SIG-M5 treated with dmso at 0.1 percent for 504 hours (cell line): ENCODE results near the gene SECISBP2.
"Not testable (repeated sequence)": the region's sequence is repeated elsewhere in the genome, so short reads cannot be mapped to it uniquely, and the experiment has no call there.

Experiments used
- DNase-seq: peaks from one replicate; lab custom pipeline; 2025; ENCODE audit not compliant: unreplicated experiment; lab: John Stamatoyannopoulos, UW

SECISBP2 gene, protein sequence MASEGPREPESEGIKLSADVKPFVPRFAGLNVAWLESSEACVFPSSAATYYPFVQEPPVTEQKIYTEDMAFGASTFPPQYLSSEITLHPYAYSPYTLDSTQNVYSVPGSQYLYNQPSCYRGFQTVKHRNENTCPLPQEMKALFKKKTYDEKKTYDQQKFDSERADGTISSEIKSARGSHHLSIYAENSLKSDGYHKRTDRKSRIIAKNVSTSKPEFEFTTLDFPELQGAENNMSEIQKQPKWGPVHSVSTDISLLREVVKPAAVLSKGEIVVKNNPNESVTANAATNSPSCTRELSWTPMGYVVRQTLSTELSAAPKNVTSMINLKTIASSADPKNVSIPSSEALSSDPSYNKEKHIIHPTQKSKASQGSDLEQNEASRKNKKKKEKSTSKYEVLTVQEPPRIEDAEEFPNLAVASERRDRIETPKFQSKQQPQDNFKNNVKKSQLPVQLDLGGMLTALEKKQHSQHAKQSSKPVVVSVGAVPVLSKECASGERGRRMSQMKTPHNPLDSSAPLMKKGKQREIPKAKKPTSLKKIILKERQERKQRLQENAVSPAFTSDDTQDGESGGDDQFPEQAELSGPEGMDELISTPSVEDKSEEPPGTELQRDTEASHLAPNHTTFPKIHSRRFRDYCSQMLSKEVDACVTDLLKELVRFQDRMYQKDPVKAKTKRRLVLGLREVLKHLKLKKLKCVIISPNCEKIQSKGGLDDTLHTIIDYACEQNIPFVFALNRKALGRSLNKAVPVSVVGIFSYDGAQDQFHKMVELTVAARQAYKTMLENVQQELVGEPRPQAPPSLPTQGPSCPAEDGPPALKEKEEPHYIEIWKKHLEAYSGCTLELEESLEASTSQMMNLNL

DNA sequence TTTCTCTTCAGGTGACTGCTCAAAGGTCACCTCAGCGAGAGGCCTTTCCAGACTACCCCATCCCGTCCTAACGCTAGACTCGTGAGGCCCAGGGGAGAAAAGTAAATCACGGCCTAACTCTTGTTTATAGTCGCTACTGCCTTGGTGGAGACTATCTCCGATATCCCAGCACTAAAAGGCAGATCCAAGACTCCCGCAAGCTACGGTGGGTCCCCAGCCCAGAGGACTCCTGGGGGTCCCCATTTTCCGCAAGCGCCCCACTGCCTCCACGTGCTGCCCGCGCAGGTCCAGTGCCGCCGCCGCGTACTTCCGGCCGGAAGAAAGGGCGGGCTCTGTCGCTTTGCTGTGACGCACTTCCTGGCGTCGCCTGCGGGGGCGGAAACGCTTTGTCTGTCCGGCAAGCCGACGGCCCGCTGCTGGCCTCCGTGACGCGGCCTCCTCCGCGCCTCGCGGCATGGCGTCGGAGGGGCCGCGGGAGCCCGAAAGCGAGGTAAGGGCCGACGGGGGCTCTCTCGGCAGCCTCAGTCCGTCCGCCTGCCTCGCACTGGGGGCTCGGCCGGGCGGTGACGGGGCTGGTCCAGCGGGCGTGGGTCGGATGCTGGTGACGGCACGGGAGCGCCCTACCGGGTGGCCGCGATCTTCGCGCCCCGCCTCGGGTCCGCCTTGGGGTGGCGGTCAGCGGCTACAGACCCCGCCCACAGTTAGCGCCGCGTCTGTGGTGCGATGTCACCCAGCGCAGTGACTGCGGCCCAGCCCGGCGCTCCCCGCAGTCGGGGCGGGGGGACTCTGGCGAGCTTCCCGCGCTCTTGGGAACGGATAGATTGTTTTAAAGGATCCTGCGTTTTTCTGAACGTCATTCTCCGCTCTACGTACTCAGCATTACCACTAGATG is at the start of gene SECISBP2:
Gene SECISBP2 (plus strand): TSS at position 378 of the 892 bp plus-strand sequence. CDS start 77 bp downstream, at position 455.
- DNase-seq, result peak; percentile 95

DNA sequence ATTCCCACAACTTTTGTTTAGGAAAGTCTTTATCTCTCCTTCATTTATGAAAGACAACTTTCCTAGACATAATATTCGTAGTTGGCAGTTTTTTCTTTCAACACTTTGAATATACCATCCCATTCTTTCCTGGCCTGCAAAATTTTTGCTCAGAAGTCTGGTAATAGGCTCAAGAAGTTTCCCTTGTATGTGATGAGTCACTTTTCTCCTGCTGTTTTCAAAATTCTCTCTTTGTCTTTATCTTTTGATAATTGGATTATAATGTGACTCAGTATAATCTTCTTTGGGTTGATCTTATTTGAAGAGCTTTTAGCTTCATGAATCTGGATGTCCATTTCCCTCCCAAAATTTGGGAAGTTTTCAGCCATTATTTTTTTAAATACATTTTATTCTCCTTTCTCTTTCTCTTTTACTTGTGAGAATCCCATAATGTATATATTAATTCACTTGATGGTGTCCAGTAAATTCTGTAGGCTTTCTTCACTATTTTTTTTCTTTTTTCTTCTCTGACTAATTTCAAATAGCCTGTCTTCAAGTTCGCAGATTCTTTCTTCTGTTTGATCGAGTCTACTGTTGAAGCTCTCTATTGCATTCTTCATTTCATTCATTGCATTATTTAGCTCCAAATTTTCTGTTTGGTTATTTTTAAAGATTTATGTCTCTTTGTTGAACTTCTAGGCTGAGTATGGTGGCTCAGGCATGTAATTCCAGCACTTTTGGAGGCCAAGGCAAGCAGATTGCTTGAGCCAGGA is 44.6 kb upstream of the SECISBP2 start:
- no peak for DNase-seq

DNA sequence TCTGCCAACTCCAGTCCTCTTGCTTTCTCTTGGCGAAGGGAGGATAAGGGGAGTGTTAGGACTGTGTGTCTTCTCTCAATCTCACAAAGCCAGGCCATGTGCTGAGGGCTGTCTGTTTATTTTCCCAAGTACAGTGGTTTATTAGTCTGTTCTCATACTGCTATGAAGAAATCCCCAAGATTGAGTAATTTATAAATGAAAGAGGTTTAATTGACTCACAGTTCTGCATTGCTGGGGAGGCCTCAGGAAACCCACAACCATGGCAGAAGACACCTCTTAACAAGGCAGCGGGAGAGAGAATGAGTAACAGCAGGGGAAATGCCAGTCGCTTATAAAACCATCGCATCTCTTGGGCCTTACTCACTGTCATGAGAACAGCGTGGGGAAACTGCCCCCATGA is 43.5 kb upstream of the SECISBP2 start:
- peak; percentile 11 for DNase-seq

DNA sequence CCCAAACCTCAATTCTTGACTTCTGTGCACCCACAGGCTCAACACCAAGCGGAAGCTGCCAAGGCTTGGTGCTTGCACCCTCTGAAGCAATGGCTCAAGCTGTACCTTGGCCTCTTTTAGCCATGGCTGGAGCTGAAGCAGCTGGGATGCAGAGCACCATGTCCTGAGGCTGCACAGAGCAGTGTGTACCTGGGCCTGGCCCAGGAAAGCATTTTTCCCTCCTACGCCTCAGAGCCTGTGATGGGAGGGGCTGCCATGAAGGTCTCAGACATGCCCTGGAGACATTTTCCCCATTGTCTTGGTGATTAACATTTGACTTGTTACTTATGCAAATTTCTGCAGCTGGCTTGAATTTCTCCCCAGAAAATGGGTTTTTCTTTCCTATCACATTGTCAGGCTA is 42.3 kb upstream of the SECISBP2 start:
- not testable (repeated sequence) for DNase-seq

DNA sequence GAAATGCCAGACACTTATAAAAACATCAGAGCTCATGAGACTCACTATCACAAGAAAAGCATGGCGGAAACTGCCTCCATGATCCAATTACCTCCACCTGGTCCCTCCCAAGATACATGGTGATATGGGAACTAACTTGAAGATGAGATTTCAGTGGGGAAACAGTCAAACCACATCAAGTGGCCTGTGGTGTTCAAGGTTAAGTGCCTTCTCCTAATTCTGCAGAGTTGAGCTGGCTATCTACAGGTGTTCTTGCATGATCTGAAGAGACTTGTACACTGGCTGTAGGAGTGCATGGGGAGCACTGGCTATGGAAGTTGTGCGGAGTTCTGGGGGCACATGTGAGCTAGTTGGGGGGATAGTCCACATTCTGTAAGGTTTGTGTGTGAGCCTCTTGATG is 41.3 kb upstream of the SECISBP2 start:
- no peak for DNase-seq

DNA sequence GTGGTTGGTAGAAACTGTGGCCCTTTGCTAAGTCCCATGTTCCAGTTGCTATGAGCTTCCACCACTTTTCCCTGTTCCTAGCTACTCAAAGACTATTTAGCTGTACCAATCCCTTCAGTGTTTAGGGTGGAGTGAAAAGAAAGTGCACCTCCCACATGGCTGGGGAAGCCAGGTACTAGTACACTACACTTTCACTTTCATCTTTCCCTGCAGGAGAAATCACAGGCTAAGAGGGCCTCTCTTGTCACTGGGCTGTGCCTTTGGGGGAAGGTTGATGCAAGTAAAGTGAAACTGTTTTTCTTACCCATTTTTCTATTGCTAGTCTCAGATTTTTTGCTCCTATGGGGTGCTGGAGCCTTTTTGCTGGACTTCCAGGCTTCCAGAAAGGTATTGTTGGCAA is 40.8 kb upstream of the SECISBP2 start:
- no peak for DNase-seq

DNA sequence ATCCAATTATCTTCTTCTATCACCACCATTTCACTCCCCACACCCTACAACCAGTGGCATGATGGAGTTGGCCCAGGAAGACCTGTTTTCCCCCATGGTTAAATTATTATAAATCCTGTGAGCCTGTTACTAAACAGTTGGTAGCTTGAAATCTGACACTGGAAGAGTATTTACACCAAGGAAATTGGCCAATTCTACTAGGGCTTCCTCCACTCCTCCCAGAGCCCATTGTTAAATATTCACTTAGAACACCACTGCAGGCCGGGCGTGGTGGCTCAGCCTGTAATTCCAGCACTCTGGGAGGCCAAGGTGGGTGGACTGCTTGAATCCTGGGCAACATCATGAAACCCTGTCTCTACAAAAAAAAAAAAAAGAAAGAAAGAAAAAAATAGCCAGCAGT is 39.7 kb upstream of the SECISBP2 start:
- DNase-seq, result no peak

DNA sequence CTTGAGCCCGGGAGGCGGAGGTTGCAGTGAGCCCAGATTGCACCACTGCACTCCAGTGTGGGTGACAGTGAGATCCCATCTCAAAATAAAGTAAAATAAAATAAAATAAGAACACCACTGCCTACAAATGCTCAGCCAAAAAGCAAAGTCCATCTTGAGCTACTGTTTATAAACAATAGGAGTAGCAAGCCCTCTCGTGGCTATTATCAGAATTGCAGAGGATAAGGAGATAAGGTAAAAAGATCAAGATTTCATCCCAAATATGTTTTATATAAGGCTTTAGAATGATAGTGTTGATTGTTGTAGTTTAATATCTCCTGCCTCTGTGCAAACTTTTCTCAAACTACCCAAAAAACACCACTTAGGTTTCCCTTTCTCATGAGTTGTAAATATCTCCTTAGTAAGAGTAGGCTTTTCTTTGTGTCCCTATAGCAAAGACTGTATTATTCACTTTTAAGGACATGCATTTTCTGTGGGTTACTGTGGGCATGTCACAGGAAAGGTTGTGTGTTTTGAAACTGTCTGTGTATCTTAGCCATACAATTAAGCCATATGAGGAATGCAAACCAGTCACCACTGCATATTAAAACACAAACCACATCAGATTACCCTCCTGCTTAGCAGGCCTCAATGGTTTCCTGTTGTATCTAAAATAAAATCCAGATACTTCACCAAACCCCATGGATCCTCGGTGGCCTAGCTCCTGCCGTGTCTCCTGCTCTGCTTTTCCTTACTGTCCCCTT is 39.1 kb upstream of the SECISBP2 start:
- peak; percentile 49 for DNase-seq

DNA sequence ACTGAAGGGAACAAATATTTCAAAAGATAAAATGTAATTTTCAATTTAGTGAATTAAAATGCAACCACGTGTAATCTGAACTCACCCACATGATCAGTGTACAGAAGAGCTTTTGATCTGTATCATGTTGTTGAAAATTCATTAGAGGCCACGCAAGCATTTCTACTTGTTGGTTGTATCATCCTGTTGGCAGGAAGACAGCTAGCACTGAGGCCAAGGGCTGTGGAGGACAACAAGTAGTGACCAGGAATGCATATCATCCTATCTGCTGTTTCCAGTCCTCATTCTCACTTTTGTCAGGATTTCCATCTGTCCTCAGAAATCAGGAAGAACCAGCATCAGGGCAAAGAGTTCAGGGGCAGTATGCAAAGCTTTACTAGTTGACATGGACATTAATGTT is 37.2 kb upstream of the SECISBP2 start:
- no peak for DNase-seq

DNA sequence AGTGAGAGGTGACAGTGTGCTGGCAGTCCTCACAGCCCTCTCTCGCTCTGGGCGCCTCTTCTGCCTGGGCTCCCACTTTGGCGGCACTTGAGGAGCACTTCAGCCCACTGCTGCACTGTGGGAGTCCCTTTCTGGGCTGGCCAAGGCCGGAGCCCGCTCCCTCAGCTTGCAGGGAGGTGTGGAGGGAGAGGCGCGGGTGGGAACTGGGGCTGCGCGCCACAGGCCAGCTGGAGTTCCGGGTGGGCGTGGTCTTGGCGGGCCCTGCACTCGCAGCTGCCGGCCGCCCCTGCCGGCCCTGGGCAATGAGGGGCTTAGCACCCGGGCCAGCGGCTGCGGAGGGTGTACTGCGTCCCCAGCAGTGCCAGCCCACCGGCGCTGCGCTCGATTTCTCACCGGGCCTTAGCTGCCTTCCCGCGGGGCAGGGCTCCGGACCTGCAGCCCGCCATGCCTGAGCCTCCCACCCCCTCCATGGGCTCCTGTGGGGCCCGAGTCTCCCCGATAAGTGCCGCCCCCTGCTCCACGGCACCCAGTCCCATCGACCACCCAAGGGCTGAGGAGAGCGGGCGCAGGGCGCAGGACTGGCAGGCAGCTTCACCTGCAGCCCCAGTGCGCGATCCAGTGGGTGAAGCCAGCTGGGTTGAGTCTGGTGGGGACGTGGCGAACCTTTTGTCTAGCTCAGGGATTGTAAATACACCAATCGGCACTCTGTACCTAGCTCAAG is 35.9 kb upstream of the SECISBP2 start:
- not testable (repeated sequence) for DNase-seq

DNA sequence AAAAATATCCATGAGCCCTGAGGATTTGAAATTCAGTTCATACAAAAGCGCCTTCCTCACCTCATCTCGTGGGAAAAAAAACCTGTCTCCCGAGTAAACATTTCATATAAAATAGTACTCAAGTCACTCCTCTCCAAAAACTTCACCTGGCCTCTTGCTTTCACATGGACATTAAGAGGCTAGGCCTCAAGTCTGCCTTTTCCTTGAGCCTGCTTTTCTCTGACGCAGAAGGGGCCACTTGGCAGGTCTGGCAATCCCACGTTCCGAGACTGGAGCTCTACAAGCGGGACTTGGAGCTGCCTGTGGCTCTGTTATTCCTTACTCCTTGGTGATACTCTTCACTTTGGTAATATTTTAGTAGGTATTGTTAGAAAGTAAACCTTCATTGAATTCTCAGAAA is 34.2 kb upstream of the SECISBP2 start:
- DNase-seq, result no peak

DNA sequence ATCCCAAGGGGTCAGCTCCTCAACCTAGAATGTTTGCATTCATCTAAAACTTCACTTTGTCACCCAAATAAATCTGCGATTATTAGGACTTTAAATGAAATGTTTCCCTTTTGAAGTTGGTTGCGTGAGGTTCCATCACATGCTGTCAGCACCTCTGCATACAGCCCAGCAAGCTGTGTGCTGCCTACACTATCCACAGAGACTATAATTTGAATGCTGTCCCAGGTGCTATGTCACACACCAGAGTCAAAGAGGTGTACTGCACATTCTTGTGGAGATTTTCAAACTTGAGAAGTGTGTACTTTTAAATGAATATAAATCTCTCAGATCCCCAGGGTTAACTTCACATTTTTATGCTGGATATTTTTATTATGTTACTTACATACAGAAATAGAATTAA is 26.6 kb upstream of the SECISBP2 start:
- DNase-seq, result no peak

DNA sequence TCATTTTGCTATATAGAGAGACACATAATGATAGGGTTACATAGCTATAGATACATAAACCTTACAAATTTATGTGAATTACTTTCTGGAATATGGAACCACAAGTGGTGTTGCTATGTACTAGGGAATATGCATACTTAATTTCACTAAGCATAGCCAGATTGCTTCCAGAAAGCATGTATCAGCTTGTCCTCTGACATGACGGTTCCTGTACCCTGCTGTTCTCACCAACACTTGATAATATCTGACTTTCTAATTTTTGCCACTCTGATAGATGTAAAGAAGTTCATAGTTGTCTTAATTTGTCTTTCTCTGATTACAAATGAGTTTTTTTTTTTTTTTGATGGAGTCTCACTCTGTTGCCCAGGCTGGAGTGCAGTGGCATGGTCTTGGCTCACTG is 25.3 kb upstream of the SECISBP2 start:
- DNase-seq, result no peak

DNA sequence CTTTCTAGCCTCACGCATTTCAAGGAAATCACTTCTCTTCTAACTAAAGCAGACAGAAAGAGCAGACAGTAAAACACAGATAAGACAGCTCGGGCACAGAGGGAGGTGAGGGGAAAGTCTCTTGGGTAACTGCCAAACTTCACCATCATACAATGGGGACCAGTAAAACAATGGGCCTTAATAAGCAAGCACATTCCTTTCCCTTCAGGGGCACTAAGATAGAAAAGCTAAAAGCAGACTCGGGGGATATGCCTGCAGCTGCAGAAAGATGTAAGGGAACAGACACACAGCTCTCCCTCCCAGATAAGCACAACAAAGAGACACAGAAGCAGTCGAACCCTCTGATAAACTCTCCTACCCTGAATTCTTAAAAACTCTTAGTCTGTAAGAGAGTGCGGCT is 22.9 kb upstream of the SECISBP2 start:
- no peak for DNase-seq

DNA sequence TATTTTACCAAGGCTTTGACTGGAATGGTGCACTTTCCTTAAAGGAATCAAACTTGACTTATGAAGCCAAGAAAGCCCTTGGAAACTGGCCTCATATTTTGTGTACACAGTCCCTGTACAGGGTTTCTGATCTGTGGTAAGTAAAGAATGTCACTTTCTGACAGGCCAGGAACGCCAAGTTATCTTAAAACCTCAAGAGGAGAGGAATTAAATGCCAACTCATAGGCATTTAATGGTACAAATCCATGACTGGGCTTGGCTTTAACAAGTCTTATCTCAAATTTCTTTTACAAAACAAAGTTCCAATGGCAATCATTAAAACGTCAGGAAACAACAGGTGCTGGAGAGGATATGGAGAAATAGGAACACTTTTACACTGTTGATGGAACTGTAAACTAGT is 16.3 kb upstream of the SECISBP2 start:
- not testable (repeated sequence) for DNase-seq

DNA sequence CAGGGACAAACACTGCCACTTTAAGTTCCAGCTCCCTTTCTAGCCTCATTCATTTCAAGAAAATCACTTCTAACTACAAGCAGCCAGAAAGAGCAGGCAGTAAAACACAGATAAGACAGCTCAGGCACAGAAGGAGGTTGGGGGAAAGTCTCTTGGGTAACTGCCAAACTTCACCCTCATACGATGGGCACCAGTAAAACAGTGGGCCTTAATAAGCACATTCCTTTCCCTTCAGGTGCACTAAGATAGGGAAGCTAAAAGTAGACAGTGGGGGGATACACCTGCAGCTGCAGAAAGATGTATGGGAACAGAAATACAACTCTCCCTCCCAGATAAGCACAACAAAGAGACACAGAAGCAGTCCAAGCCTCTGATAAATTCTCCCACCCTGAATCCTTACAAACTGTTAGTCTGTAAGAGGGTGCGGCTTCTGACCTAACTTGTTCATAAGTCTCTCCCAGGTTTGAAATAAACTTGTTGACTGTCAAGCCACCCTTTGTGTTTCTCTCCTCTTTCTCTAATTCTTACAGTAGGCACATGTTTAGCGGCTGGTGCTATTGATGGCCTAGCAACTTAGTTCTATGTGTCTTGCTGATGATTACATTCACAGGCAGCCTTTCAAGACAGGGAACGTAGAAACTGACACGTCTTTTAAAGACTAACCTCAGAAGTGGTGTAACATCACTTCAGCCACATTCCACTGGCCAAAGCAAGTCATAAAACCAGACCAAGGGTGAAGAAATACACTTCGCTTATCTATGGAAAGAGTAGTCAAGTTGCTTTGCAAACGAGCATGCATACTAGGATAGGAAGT is 14.1 kb upstream of the SECISBP2 start:
- DNase-seq, result no peak

DNA sequence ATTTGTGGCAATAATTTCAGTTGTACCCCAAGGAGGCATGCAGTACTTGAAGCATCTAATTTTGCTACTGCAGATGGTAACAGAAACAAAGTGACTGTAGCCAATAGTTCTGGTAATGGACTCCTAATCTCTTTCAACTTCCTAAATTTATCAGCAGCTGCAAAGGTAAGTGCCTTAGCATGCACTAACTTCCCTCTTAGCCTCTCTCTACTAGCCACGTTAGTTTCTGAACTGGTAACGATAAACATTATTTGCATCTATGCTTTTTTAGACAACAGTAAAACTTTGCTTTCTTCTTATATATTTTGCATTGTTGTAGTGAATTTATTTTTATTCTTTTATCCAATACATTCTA is 13.5 kb upstream of the SECISBP2 start:
- DNase-seq, result peak; percentile 81

DNA sequence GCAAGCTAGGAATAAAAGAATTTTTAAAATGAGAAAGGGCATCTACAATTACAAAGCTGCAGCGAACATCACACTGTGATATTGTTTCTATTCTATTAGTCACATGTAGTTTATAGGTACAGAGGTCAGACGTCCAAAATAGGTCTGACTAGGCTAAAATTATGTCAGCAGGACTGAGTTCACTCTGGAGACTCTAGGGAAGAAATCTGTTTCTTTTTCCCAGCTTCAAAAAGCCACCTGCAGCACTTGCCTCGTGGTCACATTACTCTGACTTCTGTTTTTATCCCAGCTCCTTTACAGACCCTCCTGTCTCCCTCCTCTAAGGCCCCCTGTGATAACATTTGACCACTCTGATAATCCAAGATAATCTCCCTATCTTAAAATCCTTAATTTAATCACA is 12.4 kb upstream of the SECISBP2 start:
- no peak for DNase-seq
